NCI-H128 (cell line): ENCODE measurements around the gene PDSS2.
"Not testable (repeated sequence)": the region's sequence is repeated elsewhere in the genome, so short reads cannot be mapped to it uniquely, and the experiment has no call there.

Experiments
- DNase-seq: peaks from one replicate; lab custom pipeline; 2025; ENCODE audit not compliant: unreplicated experiment; lab: John Stamatoyannopoulos, UW

Gene PDSS2

GRCh38 chr6:107185391-107185970 lies 273.9 kb downstream of the PDSS2 start:
- DNase-seq, result no peak

- DNase-seq, result no peak
These were observed 274.9 kb downstream of the PDSS2 start for GRCh38 chr6:107184435-107184834.

- no peak for DNase-seq
These were observed 279.3 kb downstream of the PDSS2 start for GRCh38 chr6:107180099-107180498.

- DNase-seq, result no peak
These were observed 280.4 kb downstream of the PDSS2 start for GRCh38 chr6:107179004-107179403.

- no peak for DNase-seq
These were observed 285.6 kb downstream of the PDSS2 start for GRCh38 chr6:107173779-107174178.

GRCh38 chr6:107171513-107171912 lies 287.9 kb downstream of the PDSS2 start:
- no peak for DNase-seq

GRCh38 chr6:107164299-107164698 lies 295.1 kb downstream of the PDSS2 start:
- DNase-seq, result not testable (repeated sequence)

- DNase-seq, result no peak
These were observed 297.8 kb downstream of the PDSS2 start for GRCh38 chr6:107161521-107161920.

- no peak for DNase-seq
These were observed 302.7 kb downstream of the PDSS2 start for GRCh38 chr6:107156617-107157016.

- no peak for DNase-seq
These were observed 304.6 kb downstream of the PDSS2 start for GRCh38 chr6:107154801-107155160.

- DNase-seq, result peak; percentile 59
These were observed 305.1 kb downstream of the PDSS2 start for GRCh38 chr6:107154131-107154800.

GRCh38 chr6:107152638-107153430 lies 306.5 kb downstream of the PDSS2 start:
- DNase-seq, result no peak

GRCh38 chr6:107144666-107145065 lies 314.7 kb downstream of the PDSS2 start:
- DNase-seq, result no peak

GRCh38 chr6:107144014-107144413 lies 315.4 kb downstream of the PDSS2 start:
- DNase-seq, result no peak

- DNase-seq, result no peak
These were observed 318.8 kb downstream of the PDSS2 start for GRCh38 chr6:107140581-107140980.

- DNase-seq, result not testable (repeated sequence)
These were observed 323.0 kb downstream of the PDSS2 start for GRCh38 chr6:107136324-107136723.

GRCh38 chr6:107135048-107135680 lies 324.2 kb downstream of the PDSS2 start:
- DNase-seq, result not testable (repeated sequence)

GRCh38 chr6:107132330-107132954 lies 326.9 kb downstream of the PDSS2 start:
- no peak for DNase-seq

GRCh38 chr6:107129370-107129925 lies 329.9 kb downstream of the PDSS2 start:
- no peak for DNase-seq

- DNase-seq, result no peak
These were observed 330.8 kb downstream of the PDSS2 start for GRCh38 chr6:107128577-107128976.

- DNase-seq, result no peak
These were observed 331.2 kb downstream of the PDSS2 start for GRCh38 chr6:107128175-107128574.
